Gastroesophageal sphincter (tissue), 3 donors: ENCODE results near the gene EXOC6B.

Experiments
- CTCF ChIP-seq, 4 experiments: fragments of 200-600 bp in 2 of 4; fragments of 450-650 bp in 2 of 4; sonication (generic) in 1 of 4; IDR thresholded peaks; one replicate each; pipeline ENCODE4 v1.5.1; 2017 to 2019; ENCODE audit warnings: antibody characterized with exemption in 4 of 4, mild to moderate bottlenecking in 2 of 4, moderate library complexity in 2 of 4
- POLR2A ChIP-seq, 2 donors: fragments of 450-650 bp; IDR thresholded peaks; one replicate each; pipeline ENCODE4 v1.6.1; 2017; ENCODE audit warnings: antibody characterized with exemption in 2 of 2, mild to moderate bottlenecking in 2 of 2, moderate library complexity in 1 of 2

- TF ChIP-seq CTCF (IDR thresholded peaks at IDR 0.05) (no peak), POLR2A (IDR thresholded peaks at IDR 0.05) (no peak)
Measured at GRCh38 chr2:72602711-72603110, 223.1 kb downstream of the EXOC6B start.
